Caco-2 (cell line): ENCODE data around the gene RAP1GAP2. TPM values are rescaled to one million over a fixed set of nuclear protein-coding genes. Genes with fewer than 3 reads are reported as not detected.

Experiments used
- BruUV-seq: library from RNA; stranded (reverse); fragments of 400-500 nt; replicated peaks from 2 replicates; lab custom pipeline; 2021; lab: Mats Ljungman, UMichigan
- CTCF ChIA-PET: fragments of 300-600 bp; sonication (Branson Sonifier 250); formaldehyde crosslinking; loops from one replicate; lab custom pipeline; 2022; ENCODE audit warnings: antibody characterized with exemption; lab: Charles Lee
- POLR2A ChIA-PET: fragments of 300-600 bp; sonication (Branson Sonifier 250); formaldehyde crosslinking; loops from one replicate; lab custom pipeline; 2022; ENCODE audit warnings: antibody characterized with exemption; lab: Charles Lee
- DNase-seq, 2 experiments: peaks; one replicate each; pipeline versions ENCODE4 v3.0.0 to v3.0.0-alpha.2; 2020 to 2022
- H3K27me3 ChIP-seq: replicated peaks from 2 replicates; pipeline ENCODE4 v1.6.0; 2011; ENCODE audit warnings: low read length; ENCODE audit not compliant: control insufficient read depth, insufficient read depth
- H3K36me3 ChIP-seq: 2 replicates; pipeline ENCODE4 v1.5.1; 2011; ENCODE audit warnings: low read length; ENCODE audit not compliant: control insufficient read depth, insufficient read depth
- H3K4me1 ChIP-seq: fragments of 250-450 bp; sonication (Bioruptor Pico); 2 replicates; pipeline ENCODE4 v1.5.1; 2020; ENCODE audit warnings: mild to moderate bottlenecking
- H3K4me3 ChIP-seq: 2 replicates; pipeline ENCODE4 v1.5.1; 2011; ENCODE audit warnings: low read depth, mild to moderate bottlenecking, control low read depth, low read length
- H3K9me3 ChIP-seq: fragments of 250-450 bp; sonication (Bioruptor Pico); 2 replicates; pipeline ENCODE4 v1.5.1; 2020; ENCODE audit warnings: mild to moderate bottlenecking, moderate library complexity
- H3K27ac Mint-ChIP-seq: one replicate; pipeline ENCODE4 v1.8.0; 2022; ENCODE audit warnings: mixed read lengths; ENCODE audit not compliant: unreplicated experiment
- H3K27me3 Mint-ChIP-seq: one replicate; pipeline ENCODE4 v1.8.0; 2022; ENCODE audit warnings: mixed read lengths; ENCODE audit not compliant: insufficient read depth, unreplicated experiment
- H3K36me3 Mint-ChIP-seq: one replicate; pipeline ENCODE4 v1.8.0; 2022; ENCODE audit warnings: mild to moderate bottlenecking, mixed read lengths; ENCODE audit not compliant: insufficient read depth, unreplicated experiment
- H3K4me1 Mint-ChIP-seq: one replicate; pipeline ENCODE4 v1.8.0; 2022; ENCODE audit warnings: low read depth, mixed read lengths; ENCODE audit not compliant: unreplicated experiment
- H3K4me3 Mint-ChIP-seq: one replicate; pipeline ENCODE4 v1.8.0; 2022; ENCODE audit warnings: mild to moderate bottlenecking, moderate library complexity, mixed read lengths; ENCODE audit not compliant: unreplicated experiment
- H3K9me3 Mint-ChIP-seq: one replicate; pipeline ENCODE4 v1.8.0; 2022; ENCODE audit warnings: mixed read lengths; ENCODE audit not compliant: unreplicated experiment
- intact Hi-C: fragments of 100-400 bp; cut with micrococcal nuclease; formaldehyde crosslinking; loops from one replicate; pipeline ENCODE4 v1.10.0; 2022; ENCODE audit not compliant: unreplicated experiment
- total RNA-seq: library from RNA; stranded (reverse); gene quantifications from 2 replicates; pipeline ENCODE4 v1.2.3, GENCODE V29; 2022
- TF ChIP-seq, protein P1 (sequence below), 2 experiments: fragments of 200-600 bp in 1 of 2; IDR thresholded peaks; 1 replicate in 1 of 2; 2 replicates in 1 of 2; pipeline versions ENCODE4 v1.5.1 to v1.8.0; 2011 to 2022; ENCODE audit warnings: antibody characterized with exemption in 1 of 2, control low read depth in 1 of 2, inconsistent platforms in 1 of 2, low read depth in 1 of 2, low read length in 1 of 2, mild to moderate bottlenecking in 1 of 2, moderate library complexity in 1 of 2; ENCODE audit not compliant: insufficient read depth in 1 of 2, severe bottlenecking in 1 of 2, unreplicated experiment in 1 of 2

RAP1GAP2 gene
- total RNA-seq, 1 experiment from 2014 or later: 45.3 TPM

DNA sequence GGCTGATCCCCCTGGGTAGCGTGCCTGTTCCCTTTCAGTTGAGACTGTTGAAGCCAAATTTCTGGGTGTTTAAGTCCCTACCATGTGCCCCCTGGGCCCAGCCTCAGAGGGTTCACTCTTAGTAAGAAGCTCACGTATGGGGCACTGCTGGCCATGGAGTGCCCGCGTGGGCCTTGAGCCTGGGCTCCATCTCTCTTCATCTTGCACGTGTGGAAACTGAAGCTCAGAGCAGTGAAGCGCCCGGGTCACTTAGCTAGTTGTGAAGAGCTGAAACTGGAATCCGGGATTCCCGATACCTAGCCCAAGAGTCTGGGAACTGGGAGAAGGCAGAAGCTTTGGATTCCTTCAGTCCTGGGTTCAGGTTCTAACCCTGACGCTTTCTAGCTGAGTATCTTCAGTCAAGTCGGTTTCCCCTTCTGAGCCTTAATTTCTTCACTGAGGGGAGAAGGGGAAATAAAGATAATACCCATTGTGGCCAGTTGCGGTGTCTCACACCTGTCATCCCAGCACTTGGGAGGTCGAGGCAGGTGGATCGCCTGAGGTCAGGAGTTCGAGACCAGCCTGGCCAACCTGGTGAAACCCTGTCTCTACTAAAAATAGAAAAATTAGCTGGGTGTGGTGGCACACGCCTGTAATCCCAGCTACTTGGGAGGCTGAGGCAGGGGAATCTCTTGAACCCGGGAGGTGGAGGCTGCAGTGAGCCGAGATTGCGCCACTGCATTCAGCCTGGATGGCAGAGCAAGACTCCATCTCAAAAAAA lies 163.3 kb downstream of the RAP1GAP2 start:
- ChIA-PET POLR2A (no interaction called here), CTCF (no interaction called here)
- Histone ChIP-seq H3K27me3 (no peaks in the 10 kb centered on the region), H3K36me3 (no peaks in the 10 kb centered on the region), H3K4me1 (peaks cover 34% of the 10 kb centered on the region), H3K4me3 (no peak overlapping the region), H3K9me3 (no peaks in the 10 kb centered on the region)
- Mint-ChIP-seq H3K9me3 (no peaks in the 10 kb centered on the region), H3K27me3 (no peaks in the 10 kb centered on the region), H3K36me3 (peaks cover 16% of the 10 kb centered on the region), H3K4me3 (peak overlapping the region; percentile 24), H3K27ac (peak overlapping the region; percentile 83), H3K4me1 (peaks cover 46% of the 10 kb centered on the region)
- no TSS peak for BruUV-seq
- TF ChIP-seq, protein P1, sequence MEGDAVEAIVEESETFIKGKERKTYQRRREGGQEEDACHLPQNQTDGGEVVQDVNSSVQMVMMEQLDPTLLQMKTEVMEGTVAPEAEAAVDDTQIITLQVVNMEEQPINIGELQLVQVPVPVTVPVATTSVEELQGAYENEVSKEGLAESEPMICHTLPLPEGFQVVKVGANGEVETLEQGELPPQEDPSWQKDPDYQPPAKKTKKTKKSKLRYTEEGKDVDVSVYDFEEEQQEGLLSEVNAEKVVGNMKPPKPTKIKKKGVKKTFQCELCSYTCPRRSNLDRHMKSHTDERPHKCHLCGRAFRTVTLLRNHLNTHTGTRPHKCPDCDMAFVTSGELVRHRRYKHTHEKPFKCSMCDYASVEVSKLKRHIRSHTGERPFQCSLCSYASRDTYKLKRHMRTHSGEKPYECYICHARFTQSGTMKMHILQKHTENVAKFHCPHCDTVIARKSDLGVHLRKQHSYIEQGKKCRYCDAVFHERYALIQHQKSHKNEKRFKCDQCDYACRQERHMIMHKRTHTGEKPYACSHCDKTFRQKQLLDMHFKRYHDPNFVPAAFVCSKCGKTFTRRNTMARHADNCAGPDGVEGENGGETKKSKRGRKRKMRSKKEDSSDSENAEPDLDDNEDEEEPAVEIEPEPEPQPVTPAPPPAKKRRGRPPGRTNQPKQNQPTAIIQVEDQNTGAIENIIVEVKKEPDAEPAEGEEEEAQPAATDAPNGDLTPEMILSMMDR (IDR thresholded peaks at IDR 0.05; ENCODE audit: insufficient read depth in 1 of 2, low read depth in 1 of 2, low read length in 1 of 2, severe bottlenecking in 1 of 2, unreplicated experiment in 1 of 2): no peak
- intact Hi-C loops: no loop called here
- no peak for DNase-seq

DNA sequence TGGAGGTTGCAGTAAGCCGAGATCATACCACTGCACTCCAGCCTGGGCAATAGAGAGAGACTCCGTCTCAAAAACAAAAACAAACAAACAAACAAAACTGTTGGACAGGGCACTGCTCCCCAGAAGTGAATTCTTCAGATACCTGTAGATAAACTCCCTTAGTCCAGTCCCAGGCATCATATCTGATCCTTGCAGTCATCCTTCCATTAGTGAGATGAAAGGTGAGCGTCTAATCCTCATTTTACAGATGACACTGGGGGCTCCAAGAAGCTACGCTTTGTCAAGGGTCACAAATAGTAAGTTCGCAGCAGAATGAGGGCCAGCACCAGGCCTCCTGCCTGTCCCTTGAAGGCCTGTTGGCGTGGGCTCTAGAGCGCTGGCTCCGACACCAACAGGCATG lies 165.2 kb downstream of the RAP1GAP2 start:
- Histone ChIP-seq H3K27me3 (no peaks in the 10 kb centered on the region), H3K4me3 (no peak overlapping the region), H3K36me3 (no peaks in the 10 kb centered on the region), H3K4me1 (peaks cover 45% of the 10 kb centered on the region), H3K9me3 (no peaks in the 10 kb centered on the region)
- ChIA-PET CTCF (no interaction called here), POLR2A (interaction anchor here (0.5 kb wide), 1 partner anchor 14 kb away, joined by 3 read pairs; no protein-coding TSS in a partner anchor)
- H3K4me1 Mint-ChIP-seq: peaks cover 47% of the 10 kb centered on the region
- no peaks in the 10 kb centered on the region for H3K27me3 Mint-ChIP-seq
- TF ChIP-seq, protein P1 (IDR thresholded peaks at IDR 0.05; ENCODE audit: insufficient read depth in 1 of 2, low read depth in 1 of 2, low read length in 1 of 2, severe bottlenecking in 1 of 2, unreplicated experiment in 1 of 2): no peak
- no peak overlapping the region for H3K4me3 Mint-ChIP-seq
- peaks cover 16% of the 10 kb centered on the region for H3K36me3 Mint-ChIP-seq
- no peak for DNase-seq
- intact Hi-C loops: no loop called here
- BruUV-seq: no TSS peak
- H3K27ac Mint-ChIP-seq: no peak overlapping the region
- no peaks in the 10 kb centered on the region for H3K9me3 Mint-ChIP-seq

DNA sequence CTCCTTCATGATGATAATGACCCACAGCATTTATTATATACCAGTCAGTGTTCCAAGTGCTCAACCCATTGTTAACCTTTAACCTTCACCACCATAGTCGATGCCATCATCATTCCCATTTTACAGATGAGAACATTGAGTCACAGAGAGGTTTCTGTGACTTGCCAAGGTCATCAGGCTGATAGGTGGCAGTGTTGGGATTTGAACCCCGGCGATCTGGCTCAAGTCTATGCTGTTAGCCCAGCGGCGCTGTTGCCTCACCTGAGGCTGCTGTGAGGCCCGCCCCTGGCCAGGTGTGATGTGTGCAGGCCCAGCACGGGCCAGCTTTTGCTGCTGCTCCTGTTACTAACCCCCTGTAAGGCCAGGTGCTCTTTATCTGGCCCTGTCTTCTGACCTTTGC lies 166.0 kb downstream of the RAP1GAP2 start:
- Mint-ChIP-seq H3K27ac (peak overlapping the region; percentile 70), H3K36me3 (peaks cover 16% of the 10 kb centered on the region), H3K9me3 (no peaks in the 10 kb centered on the region), H3K27me3 (no peaks in the 10 kb centered on the region), H3K4me1 (peaks cover 47% of the 10 kb centered on the region), H3K4me3 (no peak overlapping the region)
- Histone ChIP-seq H3K36me3 (no peaks in the 10 kb centered on the region), H3K4me3 (no peak overlapping the region), H3K27me3 (no peaks in the 10 kb centered on the region), H3K9me3 (no peaks in the 10 kb centered on the region), H3K4me1 (peaks cover 45% of the 10 kb centered on the region)
- intact Hi-C loops: no loop called here
- TF ChIP-seq, protein P1 (IDR thresholded peaks at IDR 0.05; ENCODE audit: insufficient read depth in 1 of 2, low read depth in 1 of 2, low read length in 1 of 2, severe bottlenecking in 1 of 2, unreplicated experiment in 1 of 2): no peak
- ChIA-PET CTCF (no interaction called here), POLR2A (interaction anchor here (0.5 kb wide), 1 partner anchor 13 kb away, joined by 3 read pairs; no protein-coding TSS in a partner anchor)
- BruUV-seq: no TSS peak
- DNase-seq: no peak
